ENCODE measurements around the gene MAFG. TPM values are rescaled to one million over a fixed set of nuclear protein-coding genes. Genes with fewer than 3 reads are reported as not detected.

The MAFG gene
- polyA plus RNA-seq, 1 of the 3 experiments (the other 2 are of a cell fraction), result 38.7 TPM

GRCh38 chr17:81948635-81949378 lies 21.3 kb upstream of the MAFG start:
- no peak for TF ChIP-seq RAD21 (IDR thresholded peaks at IDR 0.05; ENCODE audit: low read length)
- TF ChIP-seq POLR2AphosphoS5 (IDR thresholded peaks at IDR 0.05; ENCODE audit: low read depth, low read length), result no peak
- no peak for TF ChIP-seq EP300 (IDR thresholded peaks at IDR 0.05; ENCODE audit: borderline replicate concordance in 1 of 2, low read depth in 1 of 2, low read length in 1 of 2)
- no peak for TF ChIP-seq FOXJ3 (CRISPR knock-in tag; IDR thresholded peaks at IDR 0.05)
- TF ChIP-seq IRF3 (IDR thresholded peaks at IDR 0.05; ENCODE audit: low read depth, low read length), result no peak
- no peak for TF ChIP-seq RFX5 (IDR thresholded peaks at IDR 0.05; ENCODE audit: low read length)
- TF ChIP-seq JUND (IDR thresholded peaks at IDR 0.05), result no peak
- TF ChIP-seq USF2 (IDR thresholded peaks at IDR 0.05; ENCODE audit: borderline replicate concordance, low read depth, low read length), result no peak
- TF ChIP-seq RCOR1 (IDR thresholded peaks at IDR 0.05; ENCODE audit: low read length), result no peak
- no peak for TF ChIP-seq SMC3 (IDR thresholded peaks at IDR 0.05; ENCODE audit: low read depth, low read length)
- TF ChIP-seq PBX3 (IDR thresholded peaks at IDR 0.05), result no peak
- no peak for TF ChIP-seq GATA2 (CRISPR knock-in tag; IDR thresholded peaks at IDR 0.05)
- no peak for TF ChIP-seq SIN3A (IDR thresholded peaks at IDR 0.05; ENCODE audit: borderline replicate concordance, low read depth, low read length)
- no peak for TF ChIP-seq NRF1 (IDR thresholded peaks at IDR 0.05; ENCODE audit: low read depth, low read length)
- TF ChIP-seq TCF12 (IDR thresholded peaks at IDR 0.05), result no peak
- POLR2A ChIA-PET, result interaction anchor here (0.9 to 1.1 kb wide), 2 partner anchors 10 to 89 kb away, joined by 3 to 4 read pairs; partner anchors contain the start of gene DCXR
- DNase-seq, result no peak
- no peaks in the 10 kb centered on the region for H4K20me1 ChIP-seq (ENCODE audit: insufficient read depth)
- WGBS (ENCODE audit: low lambda C conversion rate), result 70% methylated on average over 15 of the region's 17 CpGs
- CTCF ChIA-PET, result interaction anchor here (0.9 to 17.7 kb wide), 6 partner anchors 8 to 79 kb away, joined by 3 to 216 read pairs (median 6); partner anchors contain the start of genes CENPX, LRRC45 and NOTUM
- H3K4me3 ChIP-seq (ENCODE audit: low read depth in 2 of 2, low read length in 1 of 2), result no peak overlapping the region
- no peaks in the 10 kb centered on the region for H3K9me2 ChIP-seq
- H3F3A ChIP-seq (replicated peaks; ENCODE audit: insufficient read depth), result no peaks in the 10 kb centered on the region
- no peaks in the 10 kb centered on the region for H3K27me3 ChIP-seq (ENCODE audit: insufficient read depth)
- H2AFZ ChIP-seq (ENCODE audit: low read depth), result no peak overlapping the region
- H3K36me3 ChIP-seq (replicated peaks in 1 of 2; ENCODE audit: control insufficient read depth in 1 of 2, insufficient read depth in 2 of 2, low read length in 1 of 2), result no peaks in the 10 kb centered on the region
- H3K4me1 ChIP-seq (ENCODE audit: control insufficient read depth in 1 of 2, insufficient read depth in 2 of 2, low read depth in 1 of 2, low read length in 1 of 2), result peaks cover 0 to 3% of the 10 kb centered on the region in 2 experiments; a peak in 1 of 4 replicates
- H3K27ac ChIP-seq (ENCODE audit: low read depth in 2 of 2, low read length in 1 of 2), result no peak overlapping the region
- no peak overlapping the region for H3K9ac ChIP-seq
- H3K79me2 ChIP-seq (ENCODE audit: insufficient read depth), result no peaks in the 10 kb centered on the region
- no peak overlapping the region for H3K4me2 ChIP-seq
- no peaks in the 10 kb centered on the region for H3K9me3 ChIP-seq
